Adrenal gland (tissue), 12 donors: ENCODE data around the gene MFSD12. TPM values are rescaled to one million over a fixed set of nuclear protein-coding genes. Genes with fewer than 3 reads are reported as not detected.

ENCODE experiments used
- DNase-seq, 7 donors: peaks; one replicate each; pipeline ENCODE4 v3.0.0-alpha.2; 2019 to 2020
- H3K27ac ChIP-seq, 5 donors: fragments of 200-600 bp; sonication (generic) in 4 of 5; 1 replicate in 3 of 5; 2 replicates in 2 of 5; pipeline versions ENCODE4 v1.5.1 to v1.8.0; 2016 to 2020; ENCODE audit warnings: mild to moderate bottlenecking in 1 of 5
- H3K27me3 ChIP-seq: fragments of 200-600 bp; 2 replicates; pipeline ENCODE4 v1.8.0; 2021
- H3K36me3 ChIP-seq, 2 donors: fragments of 200-600 bp; replicated peaks in 1 of 2; 1 replicate in 1 of 2; 2 replicates in 1 of 2; pipeline versions ENCODE4 v1.5.1 to v1.8.0; 2018 to 2022
- H3K4me1 ChIP-seq, 2 donors: fragments of 200-600 bp; replicated peaks in 1 of 2; 1 replicate in 1 of 2; 2 replicates in 1 of 2; pipeline versions ENCODE4 v1.5.1 to v1.8.0; 2018 to 2021
- H3K4me3 ChIP-seq, 4 donors: fragments of 200-600 bp; sonication (generic) in 3 of 4; one replicate each; pipeline ENCODE4 v1.5.1; 2016 to 2018
- H3K9me3 ChIP-seq, 3 donors: fragments of 200-600 bp; sonication (generic) in 1 of 3; replicated peaks in 1 of 3; 1 replicate in 2 of 3; 2 replicates in 1 of 3; pipeline versions ENCODE4 v1.5.1 to v1.8.0; 2016 to 2021
- POLR2A ChIP-seq, 2 donors: fragments of 450-650 bp; IDR thresholded peaks; one replicate each; pipeline ENCODE4 v1.6.1; 2017; ENCODE audit warnings: antibody characterized with exemption in 2 of 2, mild to moderate bottlenecking in 2 of 2, moderate library complexity in 1 of 2
- WGBS, 4 donors: extraction: QIAGEN DNeasy Blood & Tissue Kit in 2 of 4; methylation state at CpG; one replicate each; pipeline versions ENCODE4 v1.1.5 to v1.1.7; 2013 to 2017; 5-methylcytosine and 5-hydroxymethylcytosine counted together
- intact Hi-C, 2 donors: fragments of 100-400 bp; cut with DNase I; formaldehyde crosslinking; loops; one replicate each; pipeline versions ENCODE4 v1.14.1 to v1.15.0; 2022 to 2023
- polyA plus RNA-seq, 3 donors: library from polyadenylated mRNA; stranded (reverse); fragments of 200-250 nt in 2 of 3; fragments of 350-450 nt in 1 of 3; fragmentation: Illumina TruSeq in 1 of 3; extraction: RNeasy Lipid Tissue Mini Kit (QIAGEN cat#74804) in 1 of 3; gene quantifications; one replicate each; pipeline ENCODE4 v1.2.3, GENCODE V29; 2013 to 2014
- total RNA-seq, 9 donors: library from RNA; depleted of rRNA in 4 of 9; stranded (reverse); fragments of >200 nt in 4 of 9; fragments of 120-200 nt in 1 of 9; fragmentation: NEBNext Ultra II Directional in 1 of 9; extraction: Animal tissue kit (Norgen Biotek cat#: 25700) in 1 of 9; gene quantifications; one replicate each; pipeline versions ENCODE4 v1.1.0 to v1.2.4, GENCODE V29; 2013 to 2023
- TF ChIP-seq, protein P1 (sequence below), 6 experiments: fragments of 450-650 bp in 4 of 6; fragments of 200-600 bp in 2 of 6; sonication (generic) in 1 of 6; IDR thresholded peaks; 1 replicate in 5 of 6; 2 replicates in 1 of 6; pipeline versions ENCODE4 v1.5.1 to v1.8.0; 2016 to 2021; ENCODE audit warnings: antibody characterized with exemption in 6 of 6, mild to moderate bottlenecking in 2 of 6, moderate library complexity in 1 of 6
- donor health status: healthy with polysubstance abuse.
- donor health status: Bipolar disorder and iron deficiency.
- donor health status: DM: yes; HTN: yes; CAD: no.
- donor health status: DM: no; HTN: no; CAD: no.
- donor health status: DM: no; HTN: no; CAD: no.
- donor health status: DM: yes; HTN: yes; CAD: no.

Gene MFSD12
- total and polyA plus RNA-seq, 12 donors, result 18.5 to 123 (median 61.1) TPM

DNA sequence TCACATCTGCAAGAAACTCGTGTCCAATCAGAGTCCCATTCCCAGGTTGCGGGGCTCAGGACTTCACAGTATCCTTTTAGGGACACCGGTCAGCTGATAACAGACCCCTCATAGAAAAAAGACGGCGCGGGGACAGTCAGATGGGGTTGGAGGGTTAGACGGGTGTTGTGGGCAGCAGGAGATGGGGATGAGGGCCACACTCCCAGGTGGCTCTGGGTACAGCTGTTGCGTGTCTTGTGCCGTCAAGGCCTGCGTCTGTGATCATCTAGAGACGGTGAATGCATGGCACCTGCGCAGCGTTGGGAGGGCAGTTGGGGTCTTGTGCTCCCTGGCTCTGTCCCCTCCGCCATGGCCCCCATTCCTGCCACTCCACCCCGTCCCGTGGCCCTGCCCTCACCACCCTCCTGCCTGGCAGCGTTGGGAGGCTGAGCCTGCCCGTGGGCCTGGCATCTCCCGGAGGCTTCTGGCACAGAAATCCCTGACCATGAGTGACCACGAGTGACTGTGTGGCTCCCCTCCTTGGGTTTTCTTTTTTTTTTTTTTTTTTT, 32.4 kb downstream of the MFSD12 start:
- TF ChIP-seq, protein P1, sequence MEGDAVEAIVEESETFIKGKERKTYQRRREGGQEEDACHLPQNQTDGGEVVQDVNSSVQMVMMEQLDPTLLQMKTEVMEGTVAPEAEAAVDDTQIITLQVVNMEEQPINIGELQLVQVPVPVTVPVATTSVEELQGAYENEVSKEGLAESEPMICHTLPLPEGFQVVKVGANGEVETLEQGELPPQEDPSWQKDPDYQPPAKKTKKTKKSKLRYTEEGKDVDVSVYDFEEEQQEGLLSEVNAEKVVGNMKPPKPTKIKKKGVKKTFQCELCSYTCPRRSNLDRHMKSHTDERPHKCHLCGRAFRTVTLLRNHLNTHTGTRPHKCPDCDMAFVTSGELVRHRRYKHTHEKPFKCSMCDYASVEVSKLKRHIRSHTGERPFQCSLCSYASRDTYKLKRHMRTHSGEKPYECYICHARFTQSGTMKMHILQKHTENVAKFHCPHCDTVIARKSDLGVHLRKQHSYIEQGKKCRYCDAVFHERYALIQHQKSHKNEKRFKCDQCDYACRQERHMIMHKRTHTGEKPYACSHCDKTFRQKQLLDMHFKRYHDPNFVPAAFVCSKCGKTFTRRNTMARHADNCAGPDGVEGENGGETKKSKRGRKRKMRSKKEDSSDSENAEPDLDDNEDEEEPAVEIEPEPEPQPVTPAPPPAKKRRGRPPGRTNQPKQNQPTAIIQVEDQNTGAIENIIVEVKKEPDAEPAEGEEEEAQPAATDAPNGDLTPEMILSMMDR (IDR thresholded peaks at IDR 0.05), result no peak
- TF ChIP-seq POLR2A (IDR thresholded peaks at IDR 0.05), result no peak
- peak in 1 of 7 donors; percentile 22 for DNase-seq
- whole genome bisulfite sequencing, 4 donors, result 83 to 88% (median 85%) methylated on average over 20 of the region's 20 CpGs
- H3K36me3 ChIP-seq, result peaks cover 0 to 46% of the 10 kb centered on the region in 2 donors
- intact Hi-C loops, result no loop called here
- H3K4me3 ChIP-seq, result no peak overlapping the region
- H3K27ac ChIP-seq, result peak overlapping the region in 3 of 5 donors; percentile 10 to 78 (median 43)
- H3K27me3 ChIP-seq, result no peaks in the 10 kb centered on the region
- H3K4me1 ChIP-seq, result peaks cover 15 to 30% of the 10 kb centered on the region in 2 donors
- no peaks in the 10 kb centered on the region for H3K9me3 ChIP-seq

DNA sequence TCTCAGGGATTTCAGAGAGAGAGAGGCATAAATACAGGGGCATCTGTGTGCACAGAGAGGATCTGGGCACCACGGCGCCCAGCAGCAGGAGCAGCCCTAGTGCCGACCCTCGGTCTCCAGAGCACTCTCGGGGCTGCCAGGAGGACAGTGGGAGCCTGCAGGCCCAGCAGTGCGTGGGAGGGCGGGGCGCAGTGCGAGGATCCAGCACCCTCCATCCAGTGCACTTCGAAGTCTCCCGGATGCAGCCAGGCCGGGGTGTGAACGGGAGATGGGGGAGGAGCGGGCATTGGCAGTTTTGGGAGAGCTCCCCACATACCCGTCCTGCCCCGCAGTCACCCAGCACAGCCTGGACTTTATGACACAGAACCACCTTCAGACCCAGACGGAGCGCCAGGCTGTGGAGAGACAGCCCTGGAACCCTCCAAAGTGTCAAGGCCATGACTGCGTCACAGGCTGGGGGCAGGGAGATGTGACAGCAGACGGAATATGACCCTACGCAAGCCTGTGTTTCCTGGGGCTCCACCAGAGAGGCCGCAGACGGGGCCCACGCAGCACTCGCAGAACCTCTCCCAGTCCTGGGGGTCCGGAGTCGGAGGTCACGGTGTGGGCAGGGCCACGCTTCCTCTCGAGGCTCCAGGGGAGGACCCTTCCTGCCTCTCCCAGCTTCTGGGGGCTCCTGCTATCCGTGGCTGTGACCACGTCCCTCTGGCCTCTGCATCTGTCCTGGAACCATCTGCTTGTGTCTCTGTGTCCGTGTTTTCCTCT, 33.1 kb downstream of the MFSD12 start:
- DNase-seq, result peak; percentile 89 to 96 (median 93)
- H3K9me3 ChIP-seq, result no peaks in the 10 kb centered on the region
- H3K4me3 ChIP-seq, result no peak overlapping the region
- WGBS, 4 donors, result 55 to 68% (median 60%) methylated on average over 3 to 33 of the region's 33 CpGs
- H3K27ac ChIP-seq, result peak overlapping the region in 4 of 5 donors; percentile 10 to 78 (median 58)
- intact Hi-C loops, result no loop called here
- H3K4me1 ChIP-seq, result peaks cover 15 to 30% of the 10 kb centered on the region in 2 donors
- no peaks in the 10 kb centered on the region for H3K27me3 ChIP-seq
- peak in 1 of 2 donors; percentile 59 for TF ChIP-seq POLR2A (IDR thresholded peaks at IDR 0.05)
- TF ChIP-seq, protein P1 (IDR thresholded peaks at IDR 0.05), result no peak
- H3K36me3 ChIP-seq, result peaks cover 0 to 46% of the 10 kb centered on the region in 2 donors

DNA sequence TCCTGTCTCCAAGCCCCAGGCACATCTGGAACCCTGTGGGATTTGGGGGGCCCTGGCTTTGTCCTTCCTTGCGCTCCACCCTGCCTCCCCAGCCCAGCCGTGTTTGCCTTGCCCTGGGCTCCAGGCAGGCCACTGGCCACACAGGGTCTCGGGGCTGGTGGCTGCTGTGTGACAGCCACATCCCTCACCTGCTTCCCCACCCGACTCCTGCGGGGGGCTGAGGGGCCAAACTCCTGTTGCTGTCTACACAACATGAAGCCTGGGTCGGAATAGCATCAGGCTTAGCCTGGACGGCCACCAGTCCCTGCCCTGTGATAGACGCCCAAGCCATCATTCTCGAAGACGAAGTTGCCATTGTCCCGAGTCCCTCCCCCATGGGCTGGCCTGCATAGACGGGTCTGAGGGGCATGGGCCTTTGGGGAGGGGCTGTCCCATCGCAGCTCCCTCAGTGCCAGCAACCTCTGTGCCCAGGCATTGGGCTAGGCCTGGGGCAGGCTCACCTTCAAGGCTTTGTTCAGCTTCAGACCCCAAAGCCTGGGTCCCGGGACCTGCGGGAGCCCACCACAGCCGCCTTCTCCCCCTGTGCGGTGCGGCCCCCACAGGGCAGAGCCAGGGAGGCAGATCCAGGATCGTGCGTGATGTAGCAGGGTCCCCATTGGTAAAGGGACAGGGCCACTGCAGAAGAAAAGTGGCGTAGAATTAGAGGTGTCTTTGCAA, 33.9 kb downstream of the MFSD12 start:
- TF ChIP-seq, protein P1 (IDR thresholded peaks at IDR 0.05), result no peak
- TF ChIP-seq POLR2A (IDR thresholded peaks at IDR 0.05), result no peak
- WGBS, 4 donors, result 84 to 88% (median 86%) methylated on average over 7 to 21 of the region's 21 CpGs
- no peak for DNase-seq
- Histone ChIP-seq H3K4me1 (peaks cover 15 to 30% of the 10 kb centered on the region in 2 donors), H3K27me3 (no peaks in the 10 kb centered on the region), H3K36me3 (peaks cover 0 to 46% of the 10 kb centered on the region in 2 donors), H3K27ac (peak overlapping the region in 3 of 5 donors; percentile 32 to 78 (median 72)), H3K9me3 (no peaks in the 10 kb centered on the region), H3K4me3 (no peak overlapping the region)
- intact Hi-C loops, result no loop called here
